DMS79 treated with DMSO at 0.1 percent for 48 hours (cell line): ENCODE measurements around the gene DNAH8.
A peak's percentile ranks its signal among the peaks of the same experiment; 100 is the strongest.
"Not testable (repeated sequence)": the region's sequence is repeated elsewhere in the genome, so short reads cannot be mapped to it uniquely, and the experiment has no call there.

ENCODE experiments used
- DNase-seq: peaks from one replicate; lab custom pipeline; 2025; lab: John Stamatoyannopoulos, UW

The DNAH8 gene

GRCh38 chr6:38715016-38715689 is at the start of gene DNAH8:
Gene DNAH8 (plus strand): TSS chr6:38715311. CDS start chr6:38722810, 7,499 bp downstream.
- DNase-seq, result no peak

GRCh38 chr6:38671885-38672467 is 43.1 kb upstream of the DNAH8 start:
- DNase-seq, result peak; percentile 57

GRCh38 chr6:38673397-38674165 is 41.5 kb upstream of the DNAH8 start:
- DNase-seq, result no peak

- DNase-seq, result no peak
These were observed 38.7 kb upstream of the DNAH8 start for GRCh38 chr6:38676236-38676973.

GRCh38 chr6:38676974-38677544 is 38.1 kb upstream of the DNAH8 start:
- no peak for DNase-seq

- DNase-seq, result no peak
These were observed 36.8 kb upstream of the DNAH8 start for GRCh38 chr6:38678178-38678760.

GRCh38 chr6:38679668-38680067 is 35.4 kb upstream of the DNAH8 start:
- no peak for DNase-seq

- no peak for DNase-seq
These were observed 33.3 kb upstream of the DNAH8 start for GRCh38 chr6:38681850-38682249.

GRCh38 chr6:38684237-38684636 is 30.9 kb upstream of the DNAH8 start:
- DNase-seq, result no peak

GRCh38 chr6:38684904-38685303 is 30.2 kb upstream of the DNAH8 start:
- no peak for DNase-seq

GRCh38 chr6:38686270-38687042 is 28.7 kb upstream of the DNAH8 start:
- no peak for DNase-seq

GRCh38 chr6:38687043-38687353 is 28.1 kb upstream of the DNAH8 start:
- no peak for DNase-seq

GRCh38 chr6:38687549-38687948 is 27.6 kb upstream of the DNAH8 start:
- no peak for DNase-seq

GRCh38 chr6:38688579-38689087 is 26.5 kb upstream of the DNAH8 start:
- no peak for DNase-seq

GRCh38 chr6:38695227-38695900 is 19.7 kb upstream of the DNAH8 start:
- DNase-seq, result no peak

GRCh38 chr6:38695933-38696332 is 19.2 kb upstream of the DNAH8 start:
- no peak for DNase-seq

- DNase-seq, result no peak
These were observed 18.8 kb upstream of the DNAH8 start for GRCh38 chr6:38696345-38696744.

GRCh38 chr6:38697846-38698245 is 17.3 kb upstream of the DNAH8 start:
- DNase-seq, result no peak

- DNase-seq, result not testable (repeated sequence)
These were observed 15.4 kb upstream of the DNAH8 start for GRCh38 chr6:38699702-38700101.

GRCh38 chr6:38701551-38701950 is 13.6 kb upstream of the DNAH8 start:
- no peak for DNase-seq
